ENCODE data around the gene FLNC.

GRCh38 chr7:128794436-128794835, 35.8 kb upstream of the FLNC start:
- TF ChIP-seq CTCF (IDR thresholded peaks at IDR 0.05; ENCODE audit: low read depth, low read length, poor library complexity, severe bottlenecking) (no peak), EZH2phosphoT487 (IDR thresholded peaks at IDR 0.05; ENCODE audit: borderline replicate concordance, low read length) (no peak)

Measured in DOHH2 (cell line).